Erythroblast (primary cell): ENCODE measurements around the gene SHISAL2A.

Experiments
- GATA1 ChIP-seq: IDR thresholded peaks from 2 replicates; pipeline ENCODE4 v1.6.1; 2011; ENCODE audit warnings: low read depth, mild to moderate bottlenecking, control low read depth, low read length, moderate library complexity
- POLR2A ChIP-seq: IDR thresholded peaks from 2 replicates; pipeline ENCODE4 v1.6.1; 2011; ENCODE audit warnings: mild to moderate bottlenecking, low read length

- TF ChIP-seq POLR2A (no peak), GATA1 (no peak)
Observed at GRCh38 chr1:52615489-52616042, 17.4 kb upstream of the SHISAL2A start.
